ENCODE data around the gene TGFBR3.

TGFBR3 gene

DNA sequence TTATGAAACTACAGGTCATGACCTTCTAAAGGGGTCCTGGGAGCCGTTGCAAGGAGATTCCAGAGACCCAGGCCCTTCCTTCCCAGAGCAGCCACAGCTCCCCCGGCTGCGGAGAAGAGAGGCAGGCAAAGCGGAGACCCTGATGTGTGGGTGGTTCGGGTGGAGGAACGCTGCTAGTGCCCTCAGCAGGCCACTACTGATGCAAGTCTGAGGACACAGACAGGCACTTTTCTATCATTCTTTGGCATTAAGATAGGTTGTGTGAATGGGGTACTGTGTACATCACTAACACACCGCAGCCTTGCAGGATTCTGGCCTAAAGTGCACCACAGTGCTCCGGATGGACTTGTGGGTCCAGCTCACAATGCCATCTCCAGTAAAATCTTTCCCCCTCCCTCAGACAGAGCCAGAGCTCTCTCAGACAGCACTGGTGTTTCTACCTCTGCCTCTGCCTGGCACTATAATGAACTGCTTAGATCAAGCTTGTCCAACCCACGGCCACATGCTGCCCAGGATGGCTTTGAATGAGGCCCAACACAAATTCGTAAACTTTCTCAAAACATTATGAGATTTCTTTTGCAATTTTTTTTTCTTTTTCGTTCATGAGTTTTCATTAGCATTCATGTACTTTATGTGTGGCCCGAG, 121.4 kb downstream of the TGFBR3 start:
- DNase-seq (ENCODE audit: low read depth in 1 of 2, low spot score in 1 of 2) = no peak

GRCh38 chr1:91763252-91763651, 122.7 kb downstream of the TGFBR3 start:
- no peak for DNase-seq (ENCODE audit: low read depth in 1 of 2, low spot score in 1 of 2)

GRCh38 chr1:91761295-91761721, 124.6 kb downstream of the TGFBR3 start:
- DNase-seq (ENCODE audit: low read depth in 1 of 2, low spot score in 1 of 2) = no peak

- DNase-seq (ENCODE audit: low read depth in 1 of 2, low spot score in 1 of 2) = no peak
Observed at GRCh38 chr1:91760512-91760911, 125.4 kb downstream of the TGFBR3 start.

DNA sequence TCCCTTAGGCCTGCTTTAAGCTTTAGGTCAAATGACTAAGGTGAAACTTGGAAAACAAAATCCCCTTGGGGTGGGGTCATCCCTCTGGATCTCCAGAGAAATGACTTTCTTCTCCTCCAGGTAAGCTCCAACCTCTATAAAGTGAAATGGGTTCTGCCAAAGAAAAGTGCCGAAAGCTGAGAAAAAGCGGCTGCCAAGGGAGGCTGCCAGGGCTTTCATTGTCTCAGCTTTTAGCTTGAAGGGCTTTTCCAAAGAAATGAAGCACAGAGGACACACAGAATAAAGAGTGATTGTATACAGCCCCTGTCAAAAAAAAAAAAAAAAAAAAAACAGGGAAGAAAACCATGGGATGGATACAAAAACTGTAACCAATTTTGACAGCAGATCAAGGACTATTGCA, 126.9 kb downstream of the TGFBR3 start:
- DNase-seq (ENCODE audit: low read depth in 1 of 2, low spot score in 1 of 2) = no peak

DNA sequence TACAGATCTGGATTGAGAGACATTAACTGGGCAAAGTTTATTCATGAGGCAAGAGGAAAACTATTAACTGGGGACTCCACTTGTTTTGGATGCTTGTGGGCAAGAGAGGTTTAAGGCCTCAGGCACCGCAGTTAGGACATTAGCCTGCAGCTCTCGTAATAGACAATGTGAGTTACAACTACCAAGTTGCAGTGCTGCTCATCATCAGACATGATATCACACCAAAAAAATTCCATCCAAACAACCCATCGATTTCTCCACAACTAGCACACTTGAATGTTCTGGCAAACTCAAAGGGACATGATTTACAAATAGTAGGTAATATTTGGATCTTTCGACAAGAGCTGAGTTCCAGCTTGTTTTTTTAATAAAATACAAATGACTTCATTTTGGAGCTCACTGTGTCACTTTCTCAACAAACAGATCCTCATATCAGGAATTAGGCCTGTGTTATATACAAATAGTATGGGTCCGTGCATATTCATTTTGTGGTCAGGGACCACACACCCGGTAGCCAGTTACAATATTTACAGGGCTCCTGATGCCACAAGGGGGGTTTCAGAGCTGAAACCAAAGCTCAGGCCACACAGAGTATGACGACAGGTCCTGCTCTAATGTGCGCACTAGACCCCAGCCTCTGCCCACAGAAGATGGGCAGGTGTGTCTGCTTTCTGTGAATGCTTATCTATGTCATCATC, 128.0 kb downstream of the TGFBR3 start:
- no peak for DNase-seq (ENCODE audit: low read depth in 1 of 2, low spot score in 1 of 2)

- DNase-seq (ENCODE audit: low read depth in 1 of 2, low spot score in 1 of 2) = no peak
Observed at GRCh38 chr1:91755702-91756287, 130.2 kb downstream of the TGFBR3 start.

- no peak for DNase-seq (ENCODE audit: low read depth in 1 of 2, low spot score in 1 of 2)
Observed at GRCh38 chr1:91754816-91755580, 131.0 kb downstream of the TGFBR3 start.

- DNase-seq (ENCODE audit: low read depth in 1 of 2, low spot score in 1 of 2) = no peak
Observed at GRCh38 chr1:91754348-91754747, 131.6 kb downstream of the TGFBR3 start.

DNA sequence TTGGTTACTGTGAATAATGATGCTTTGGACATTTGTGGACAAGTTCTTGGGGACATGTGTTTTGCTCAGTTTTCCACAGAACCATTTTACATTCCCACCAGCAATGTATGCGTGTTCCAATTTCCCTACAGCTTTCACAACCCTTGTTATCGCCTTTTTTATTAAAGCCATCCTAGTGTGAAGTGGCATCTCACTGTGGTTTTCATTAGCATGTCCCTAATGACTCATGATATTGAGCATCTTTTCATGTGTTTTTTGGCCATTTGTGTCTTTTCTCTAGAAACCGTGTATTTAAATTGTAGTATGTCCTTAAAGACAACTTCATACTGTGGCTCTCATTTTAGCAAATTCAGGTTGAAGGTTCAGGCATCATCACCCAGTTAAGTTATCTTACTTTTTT, 132.1 kb downstream of the TGFBR3 start:
- DNase-seq (ENCODE audit: low read depth in 1 of 2, low spot score in 1 of 2) = no peak

GRCh38 chr1:91752324-91752723, 133.6 kb downstream of the TGFBR3 start:
- DNase-seq (ENCODE audit: low read depth in 1 of 2, low spot score in 1 of 2) = no peak

- no peak for DNase-seq (ENCODE audit: low read depth in 1 of 2, low spot score in 1 of 2)
Observed at GRCh38 chr1:91751275-91751674, 134.7 kb downstream of the TGFBR3 start.

GRCh38 chr1:91750398-91750996, 135.5 kb downstream of the TGFBR3 start:
- DNase-seq (ENCODE audit: low read depth in 1 of 2, low spot score in 1 of 2) = no peak

DNA sequence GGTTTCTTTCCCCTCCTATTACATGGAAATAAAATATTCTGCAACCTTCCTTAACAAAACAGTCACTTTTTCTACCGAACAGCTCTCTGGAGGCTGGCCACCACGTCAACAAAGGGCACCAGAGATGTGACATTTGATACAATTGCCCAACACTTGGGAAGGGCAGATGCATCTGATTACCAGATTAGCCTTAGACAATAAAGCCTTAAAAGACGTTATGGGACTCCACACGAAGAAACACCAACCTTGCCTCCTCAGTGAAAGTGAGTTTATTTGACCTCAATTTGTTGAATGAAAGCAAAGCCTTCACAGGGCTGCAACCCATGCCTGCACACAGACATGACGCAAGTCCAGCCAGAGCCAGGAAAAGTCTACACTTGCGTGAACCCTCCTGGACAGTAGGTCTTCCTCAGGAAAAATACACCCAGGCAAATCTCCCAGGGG, 136.1 kb downstream of the TGFBR3 start:
- DNase-seq (ENCODE audit: low read depth in 1 of 2, low spot score in 1 of 2) = no peak

DNA sequence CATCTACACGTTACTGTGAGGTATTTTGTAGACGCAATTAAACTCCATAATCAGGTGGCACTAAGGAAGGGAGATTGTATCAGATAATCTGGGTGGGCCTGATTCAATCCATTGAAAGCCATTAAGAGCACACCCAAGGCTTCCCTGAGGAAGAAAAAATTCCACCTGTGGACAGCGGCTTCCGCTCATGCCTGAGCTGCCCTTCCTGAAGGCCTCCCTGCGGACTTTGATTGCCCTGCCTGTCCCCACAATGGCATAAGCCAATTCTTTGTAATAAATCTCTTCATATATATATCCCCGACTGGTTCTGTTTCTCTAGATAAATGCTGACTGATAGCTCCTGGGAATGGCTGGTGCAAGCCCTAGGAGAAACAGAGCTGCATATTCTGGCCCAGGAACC, 138.3 kb downstream of the TGFBR3 start:
- no peak for DNase-seq (ENCODE audit: low read depth in 1 of 2, low spot score in 1 of 2)

DNA sequence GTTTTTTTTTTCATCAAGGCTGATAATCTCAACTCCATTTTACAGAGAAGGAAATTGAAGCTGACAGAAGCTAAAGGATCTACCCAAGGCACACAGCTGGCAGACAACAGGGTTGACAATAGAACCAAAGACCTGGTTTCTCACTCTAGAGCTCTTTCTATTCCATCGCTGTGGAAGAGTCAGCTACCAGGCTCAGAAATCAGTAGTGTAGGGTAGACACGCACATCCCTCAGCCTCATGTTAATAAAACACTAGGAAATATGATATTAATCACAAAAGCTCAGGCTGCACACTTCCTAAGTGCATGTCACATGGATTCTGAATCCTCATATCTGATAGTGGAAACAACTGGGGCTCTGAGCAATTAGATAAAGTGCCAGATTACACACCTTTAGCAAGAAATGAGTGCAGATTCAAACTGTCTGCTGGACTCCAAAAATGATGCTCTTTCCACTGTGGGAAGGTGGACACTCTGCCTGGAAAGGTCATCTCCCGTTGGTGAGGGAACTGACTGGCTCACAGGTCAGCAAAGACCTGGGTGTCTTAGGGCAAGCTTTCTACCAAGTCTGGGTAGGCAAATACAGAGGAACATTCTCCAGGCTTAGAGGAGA, 139.1 kb downstream of the TGFBR3 start:
- no peak for DNase-seq (ENCODE audit: low read depth in 1 of 2, low spot score in 1 of 2)

DNA sequence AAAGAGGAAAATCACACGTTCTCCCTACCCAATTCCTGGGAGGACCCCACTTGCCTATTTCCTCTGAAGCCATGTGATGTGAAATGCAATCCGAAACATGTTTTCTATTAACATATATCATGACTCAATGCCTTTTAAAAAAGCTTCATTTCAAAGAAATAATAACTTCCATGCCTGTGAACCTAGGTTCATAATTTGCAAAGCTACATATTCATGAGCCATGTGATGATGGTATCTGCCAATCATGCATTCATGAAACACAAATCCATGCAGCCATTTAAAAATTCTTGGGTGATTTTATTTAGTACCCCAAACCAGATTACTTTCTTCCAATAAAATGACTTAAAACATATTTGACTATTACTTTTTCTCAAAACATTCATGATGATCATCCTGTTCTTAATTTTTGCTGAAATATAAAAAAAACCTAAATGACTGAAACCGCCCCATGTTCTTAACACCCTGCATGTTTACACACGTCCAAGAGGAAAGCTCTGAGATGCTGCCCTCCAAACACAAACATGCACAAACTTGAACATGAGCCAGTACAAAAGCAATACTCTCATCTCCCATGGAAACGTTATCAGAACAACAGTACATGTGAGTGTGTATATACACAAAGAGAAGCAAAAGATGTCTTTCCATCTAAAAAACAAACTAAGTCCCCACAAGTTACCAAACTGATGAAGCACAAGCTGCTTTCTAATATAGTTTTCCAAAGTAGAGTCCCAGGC, 140.1 kb downstream of the TGFBR3 start:
- DNase-seq (ENCODE audit: low read depth in 1 of 2, low spot score in 1 of 2) = no peak

- DNase-seq (ENCODE audit: low read depth in 1 of 2, low spot score in 1 of 2) = no peak
Observed at GRCh38 chr1:91744953-91745639, 140.9 kb downstream of the TGFBR3 start.

- DNase-seq (ENCODE audit: low read depth in 1 of 2, low spot score in 1 of 2) = no peak
Observed at GRCh38 chr1:91742848-91743292, 143.1 kb downstream of the TGFBR3 start.

GRCh38 chr1:91741906-91742305, 144.0 kb downstream of the TGFBR3 start:
- DNase-seq (ENCODE audit: low read depth in 1 of 2, low spot score in 1 of 2) = no peak
